RWPE2 (cell line): ENCODE measurements around the gene RAB27A.

Experiments
- ATAC-seq: fragments of 200-7000 bp; cut with Tn5 transposase; 3 replicates; pipeline ENCODE4 v1.9.1; 2021; ENCODE audit warnings: low read depth
- DNase-seq: peaks from one replicate; pipeline ENCODE4 v3.0.0-alpha.2; 2020; ENCODE audit warnings: low spot score
- H3K27ac ChIP-seq: fragments of 450-650 bp; 2 replicates; pipeline ENCODE4 v1.5.1; 2017; ENCODE audit warnings: mild to moderate bottlenecking; ENCODE audit not compliant: poor library complexity, severe bottlenecking
- H3K27me3 ChIP-seq: fragments of 250-450 bp; sonication (Bioruptor Pico); 2 replicates; pipeline ENCODE4 v1.5.1; 2021; ENCODE audit warnings: mild to moderate bottlenecking, moderate library complexity; ENCODE audit not compliant: insufficient read depth, poor library complexity, severe bottlenecking
- H3K36me3 ChIP-seq: fragments of 250-450 bp; sonication (Bioruptor Pico); 2 replicates; pipeline ENCODE4 v1.5.1; 2020; ENCODE audit warnings: low read depth, mild to moderate bottlenecking, moderate library complexity
- H3K4me1 ChIP-seq: fragments of 250-450 bp; sonication (Bioruptor Pico); 2 replicates; pipeline ENCODE4 v1.5.1; 2021; ENCODE audit warnings: mild to moderate bottlenecking, moderate library complexity; ENCODE audit not compliant: insufficient read depth, poor library complexity, severe bottlenecking
- H3K4me3 ChIP-seq: fragments of 250-450 bp; sonication (Bioruptor Pico); 2 replicates; pipeline ENCODE4 v1.5.1; 2021; ENCODE audit warnings: mild to moderate bottlenecking, moderate library complexity; ENCODE audit not compliant: severe bottlenecking
- H3K9me3 ChIP-seq: fragments of 250-450 bp; sonication (Bioruptor Pico); 2 replicates; pipeline ENCODE4 v1.5.1; 2021; ENCODE audit warnings: mild to moderate bottlenecking, moderate library complexity; ENCODE audit not compliant: severe bottlenecking
- TF ChIP-seq, protein P1 (sequence below): fragments of 450-650 bp; IDR thresholded peaks from one replicate; pipeline ENCODE4 v1.5.1; 2017; ENCODE audit warnings: mild to moderate bottlenecking, moderate library complexity; ENCODE audit not compliant: poor library complexity, severe bottlenecking

Gene RAB27A

DNA sequence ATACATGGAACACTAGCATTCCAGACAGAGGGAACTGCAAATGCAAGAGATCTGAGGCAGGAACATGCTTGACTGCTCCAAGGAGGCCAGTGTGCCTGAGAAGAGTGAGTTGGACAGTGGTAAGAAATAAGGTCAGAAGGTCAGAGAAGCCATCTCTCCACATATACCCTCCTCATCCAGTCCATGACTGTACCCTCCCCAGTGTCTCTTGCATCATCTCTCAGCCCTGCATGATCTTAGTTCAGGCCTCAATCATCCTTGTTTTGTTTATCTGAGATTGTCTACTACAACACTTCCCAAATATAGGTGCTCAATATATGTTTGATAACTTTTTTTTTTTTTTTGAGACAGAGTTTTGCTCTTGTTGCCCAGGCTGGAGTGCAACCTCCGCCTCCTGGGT lies 87.4 kb downstream of the RAB27A start:
- H3K27ac ChIP-seq = no peak overlapping the region
- DNase-seq (no peak), ATAC-seq (no peak)
- H3K36me3 ChIP-seq = peaks cover 15% of the 10 kb centered on the region
- H3K4me3 ChIP-seq = no peak overlapping the region
- peaks cover 8% of the 10 kb centered on the region for H3K4me1 ChIP-seq
- H3K9me3 ChIP-seq = no peaks in the 10 kb centered on the region
- no peaks in the 10 kb centered on the region for H3K27me3 ChIP-seq
- TF ChIP-seq, protein P1, sequence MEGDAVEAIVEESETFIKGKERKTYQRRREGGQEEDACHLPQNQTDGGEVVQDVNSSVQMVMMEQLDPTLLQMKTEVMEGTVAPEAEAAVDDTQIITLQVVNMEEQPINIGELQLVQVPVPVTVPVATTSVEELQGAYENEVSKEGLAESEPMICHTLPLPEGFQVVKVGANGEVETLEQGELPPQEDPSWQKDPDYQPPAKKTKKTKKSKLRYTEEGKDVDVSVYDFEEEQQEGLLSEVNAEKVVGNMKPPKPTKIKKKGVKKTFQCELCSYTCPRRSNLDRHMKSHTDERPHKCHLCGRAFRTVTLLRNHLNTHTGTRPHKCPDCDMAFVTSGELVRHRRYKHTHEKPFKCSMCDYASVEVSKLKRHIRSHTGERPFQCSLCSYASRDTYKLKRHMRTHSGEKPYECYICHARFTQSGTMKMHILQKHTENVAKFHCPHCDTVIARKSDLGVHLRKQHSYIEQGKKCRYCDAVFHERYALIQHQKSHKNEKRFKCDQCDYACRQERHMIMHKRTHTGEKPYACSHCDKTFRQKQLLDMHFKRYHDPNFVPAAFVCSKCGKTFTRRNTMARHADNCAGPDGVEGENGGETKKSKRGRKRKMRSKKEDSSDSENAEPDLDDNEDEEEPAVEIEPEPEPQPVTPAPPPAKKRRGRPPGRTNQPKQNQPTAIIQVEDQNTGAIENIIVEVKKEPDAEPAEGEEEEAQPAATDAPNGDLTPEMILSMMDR = no peak

DNA sequence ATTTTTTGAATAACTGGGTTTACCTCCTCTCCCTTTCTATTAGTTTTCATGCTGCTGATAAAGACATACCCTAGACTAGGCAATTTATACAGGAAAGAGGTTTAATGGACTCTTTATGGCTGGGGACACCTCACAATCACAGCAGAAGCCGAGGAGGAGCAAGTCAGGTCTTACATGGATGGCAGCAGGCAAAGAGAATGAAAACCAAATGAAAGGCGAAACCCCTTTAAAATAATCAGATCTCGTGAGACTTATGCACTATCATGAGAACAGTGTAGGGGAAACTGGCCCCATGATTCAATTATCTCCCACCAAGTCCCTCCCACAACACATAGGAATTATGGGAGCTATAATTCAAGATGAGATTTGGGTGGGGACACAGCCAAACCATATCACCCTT lies 90.9 kb downstream of the RAB27A start:
- no peak overlapping the region for H3K4me3 ChIP-seq
- no peaks in the 10 kb centered on the region for H3K27me3 ChIP-seq
- TF ChIP-seq, protein P1 = no peak
- ATAC-seq (no peak), DNase-seq (no peak)
- peaks cover 21% of the 10 kb centered on the region for H3K36me3 ChIP-seq
- H3K4me1 ChIP-seq = peaks cover 24% of the 10 kb centered on the region
- H3K27ac ChIP-seq = no peak overlapping the region
- H3K9me3 ChIP-seq = no peaks in the 10 kb centered on the region

DNA sequence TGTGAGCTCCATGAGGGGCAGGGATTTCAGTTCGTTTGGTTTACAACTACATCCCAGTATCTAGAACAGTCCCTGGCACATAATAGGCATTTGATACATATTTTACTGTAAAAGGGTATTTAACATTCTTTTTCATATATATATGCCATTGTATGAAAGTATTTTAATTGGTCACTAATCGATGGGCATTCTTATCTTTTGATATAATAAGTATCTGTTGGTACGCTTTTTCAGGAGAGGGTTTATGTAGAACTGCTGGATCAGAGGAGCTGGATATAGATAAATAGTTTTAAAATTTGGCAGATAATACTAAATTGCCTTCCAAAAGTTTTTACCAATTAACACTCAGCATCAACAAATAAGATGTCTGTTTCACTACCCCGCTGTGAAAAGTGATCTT lies 91.9 kb downstream of the RAB27A start:
- H3K4me1 ChIP-seq = peaks cover 28% of the 10 kb centered on the region
- H3K9me3 ChIP-seq = no peaks in the 10 kb centered on the region
- H3K4me3 ChIP-seq = peak overlapping the region; percentile 91
- no peak for ATAC-seq
- TF ChIP-seq, protein P1 = no peak
- H3K36me3 ChIP-seq = peaks cover 31% of the 10 kb centered on the region
- H3K27ac ChIP-seq = peak overlapping the region; percentile 67
- H3K27me3 ChIP-seq = no peaks in the 10 kb centered on the region
- no peak for DNase-seq

DNA sequence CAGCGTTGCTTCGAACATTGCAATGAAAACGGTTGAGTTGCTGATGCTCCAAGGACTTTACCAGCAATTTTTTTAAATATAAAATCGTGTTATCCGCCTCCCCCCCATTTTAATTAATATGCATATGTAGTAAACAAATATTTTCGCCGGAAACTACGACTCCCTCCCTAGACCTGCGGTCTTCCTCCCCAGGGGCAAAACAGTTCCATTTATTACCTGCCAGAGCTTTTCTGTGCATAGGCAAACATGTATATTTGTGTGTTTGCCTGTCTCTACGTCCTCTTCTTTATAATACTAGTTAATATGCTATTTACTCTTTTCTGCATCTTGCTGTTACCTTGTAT lies 92.3 kb downstream of the RAB27A start:
- Histone ChIP-seq H3K36me3 (peaks cover 35% of the 10 kb centered on the region), H3K27ac (peak overlapping the region; percentile 67), H3K27me3 (no peaks in the 10 kb centered on the region), H3K4me3 (peak overlapping the region; percentile 91), H3K4me1 (peaks cover 28% of the 10 kb centered on the region), H3K9me3 (no peaks in the 10 kb centered on the region)
- TF ChIP-seq, protein P1 = no peak
- ATAC-seq (no peak; the same call in 2 of the 3 replicates), DNase-seq (no peak)

DNA sequence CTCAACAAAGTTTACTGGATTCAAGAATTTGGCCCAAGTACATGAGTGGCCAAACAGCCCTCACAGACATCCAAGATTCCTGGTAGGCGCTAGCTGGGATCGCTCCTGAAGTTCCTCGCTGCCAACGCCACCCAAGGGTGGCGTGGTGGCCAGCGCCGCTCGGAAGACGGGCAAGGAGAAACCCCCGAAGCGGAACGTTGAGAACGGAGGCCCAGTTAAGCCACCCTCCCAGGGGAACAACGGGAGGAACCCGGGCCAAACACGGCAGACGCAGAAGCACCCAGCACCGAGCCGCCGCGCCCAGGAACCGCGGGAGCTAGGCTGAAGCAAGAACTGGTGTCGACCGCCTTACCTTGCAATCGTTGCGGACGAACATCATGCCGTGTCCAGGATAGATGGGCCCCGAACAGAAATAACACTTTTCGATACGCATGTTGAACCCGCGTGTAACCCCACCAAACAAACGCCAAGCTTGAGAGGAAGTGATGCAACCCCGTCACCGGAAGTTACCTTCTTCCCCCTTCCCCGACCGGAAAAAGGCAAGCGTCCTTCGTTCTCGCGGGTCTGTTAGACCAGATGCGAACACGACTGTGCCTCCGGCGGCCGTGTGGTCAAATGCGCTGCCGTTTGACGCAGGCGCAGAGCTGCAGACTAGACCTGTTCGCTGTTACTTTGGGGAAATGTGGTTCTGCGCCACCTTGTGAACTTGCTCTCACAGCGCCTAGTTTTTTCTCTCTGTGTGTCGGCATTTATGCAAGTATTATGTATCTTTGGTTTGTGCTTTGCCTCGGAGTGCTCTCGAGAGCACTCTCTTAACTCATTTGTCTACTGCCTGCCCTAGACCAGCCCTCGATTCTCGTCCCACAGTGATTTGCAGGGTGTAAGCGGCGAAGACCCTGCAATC lies 92.9 kb downstream of the RAB27A start, which contains the start of gene RSL24D1:
Gene RSL24D1 (minus strand): TSS at position 484 of the 904 bp plus-strand sequence. CDS start 51 bp downstream, at position 433.
- TF ChIP-seq, protein P1 = peak; percentile 73
- ATAC-seq (peak; percentile 97), DNase-seq (peak; percentile 100)
- Histone ChIP-seq H3K4me3 (peak within 1 kb of the TSS; percentile 91), H3K27me3 (no peaks in the 10 kb centered on the region), H3K36me3 (peaks cover 41% of the 10 kb centered on the region), H3K9me3 (no peaks in the 10 kb centered on the region), H3K27ac (peak within 1 kb of the TSS; percentile 67), H3K4me1 (peaks cover 28% of the 10 kb centered on the region)
